AG09309 (cell line): Measurements from ENCODE around the gene IRAK1.
A peak's percentile ranks its signal among the peaks of the same experiment; 100 is the strongest.

Source experiments
- DNase-seq: peaks from one replicate; pipeline ENCODE4 v3.0.0-alpha.2; 2010; ENCODE audit warnings: low read depth
- H3K4me3 ChIP-seq: 2 replicates; pipeline ENCODE4 v1.5.1; 2011; ENCODE audit warnings: mild to moderate bottlenecking, low read depth, low read length, moderate library complexity; ENCODE audit not compliant: control insufficient read depth
- TF ChIP-seq, protein P1 (sequence below): IDR thresholded peaks from 2 replicates; pipeline ENCODE4 v1.5.1; 2011; ENCODE audit warnings: mild to moderate bottlenecking, low read depth, low read length, inconsistent platforms; ENCODE audit not compliant: insufficient read depth, control insufficient read depth; ENCODE audit errors: missing control alignments

IRAK1 gene

GRCh38 chrX:154049209-154050112, 29.8 kb upstream of the IRAK1 start:
- H3K4me3 ChIP-seq, result no peak overlapping the region
- TF ChIP-seq, protein P1, sequence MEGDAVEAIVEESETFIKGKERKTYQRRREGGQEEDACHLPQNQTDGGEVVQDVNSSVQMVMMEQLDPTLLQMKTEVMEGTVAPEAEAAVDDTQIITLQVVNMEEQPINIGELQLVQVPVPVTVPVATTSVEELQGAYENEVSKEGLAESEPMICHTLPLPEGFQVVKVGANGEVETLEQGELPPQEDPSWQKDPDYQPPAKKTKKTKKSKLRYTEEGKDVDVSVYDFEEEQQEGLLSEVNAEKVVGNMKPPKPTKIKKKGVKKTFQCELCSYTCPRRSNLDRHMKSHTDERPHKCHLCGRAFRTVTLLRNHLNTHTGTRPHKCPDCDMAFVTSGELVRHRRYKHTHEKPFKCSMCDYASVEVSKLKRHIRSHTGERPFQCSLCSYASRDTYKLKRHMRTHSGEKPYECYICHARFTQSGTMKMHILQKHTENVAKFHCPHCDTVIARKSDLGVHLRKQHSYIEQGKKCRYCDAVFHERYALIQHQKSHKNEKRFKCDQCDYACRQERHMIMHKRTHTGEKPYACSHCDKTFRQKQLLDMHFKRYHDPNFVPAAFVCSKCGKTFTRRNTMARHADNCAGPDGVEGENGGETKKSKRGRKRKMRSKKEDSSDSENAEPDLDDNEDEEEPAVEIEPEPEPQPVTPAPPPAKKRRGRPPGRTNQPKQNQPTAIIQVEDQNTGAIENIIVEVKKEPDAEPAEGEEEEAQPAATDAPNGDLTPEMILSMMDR, result no peak
- no peak for DNase-seq

GRCh38 chrX:154048398-154048797, 28.7 kb upstream of the IRAK1 start:
- no peak for DNase-seq
- TF ChIP-seq, protein P1, result no peak
- H3K4me3 ChIP-seq, result no peak overlapping the region

DNA sequence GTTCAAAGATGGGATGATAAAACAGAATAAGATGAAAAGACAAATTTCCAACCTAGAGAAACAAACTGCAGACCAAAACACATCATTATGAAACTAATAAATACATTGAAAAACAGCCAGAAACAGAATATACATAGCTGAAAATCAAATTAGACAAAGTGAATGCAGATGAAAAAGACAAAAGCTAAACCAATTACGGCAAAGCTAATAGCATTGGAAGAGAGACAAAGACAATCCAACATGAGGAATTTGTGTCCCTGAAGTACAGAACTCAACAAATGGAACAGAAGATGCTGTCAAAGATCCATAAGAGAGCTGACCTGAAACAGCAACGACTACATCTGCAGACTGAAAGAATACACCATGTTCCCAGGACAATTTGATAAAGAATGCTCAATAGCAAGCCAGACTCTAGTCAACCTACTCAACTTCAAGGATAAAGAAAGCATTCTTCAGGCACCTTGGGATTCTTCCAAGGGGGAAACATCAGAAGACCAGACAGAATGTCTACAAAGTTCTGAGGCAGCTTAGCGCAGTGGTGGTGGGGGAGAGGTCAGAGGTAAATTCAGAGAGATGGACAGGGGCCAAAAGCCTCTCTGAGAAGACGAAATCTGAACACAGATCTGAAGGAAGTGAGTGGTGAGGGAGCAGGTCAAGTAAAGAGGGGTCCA, 27.4 kb upstream of the IRAK1 start:
- TF ChIP-seq, protein P1, result no peak

GRCh38 chrX:154046031-154046781, 26.5 kb upstream of the IRAK1 start:
- no peak overlapping the region for H3K4me3 ChIP-seq
- peak; percentile 58 for DNase-seq
- TF ChIP-seq, protein P1, result peak; percentile 20

More for the DNA sequence above, 27.4 kb upstream of the IRAK1 start:
- H3K4me3 ChIP-seq, result no peak overlapping the region
- no peak for DNase-seq

DNA sequence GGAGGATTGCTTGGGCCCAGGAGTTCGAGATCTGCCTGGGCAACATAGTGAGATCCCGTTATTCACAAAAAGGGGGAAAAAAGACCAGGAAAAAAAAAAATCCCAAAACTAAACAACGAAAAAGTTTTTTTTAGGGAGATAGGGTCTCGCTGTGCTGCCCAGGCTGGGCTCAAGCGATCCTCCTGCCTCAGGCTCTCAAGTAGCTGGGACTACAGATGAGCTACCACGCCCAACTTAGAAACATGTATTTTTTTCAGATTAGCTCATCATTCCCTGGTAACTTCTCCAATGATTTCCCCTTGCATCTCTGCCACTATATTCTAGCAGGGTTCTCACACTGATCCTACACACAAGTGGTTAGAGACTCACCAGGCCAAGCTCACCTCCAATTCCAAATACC, 24.4 kb upstream of the IRAK1 start:
- H3K4me3 ChIP-seq, result no peak overlapping the region
- no peak for DNase-seq
- TF ChIP-seq, protein P1, result no peak

- no peak overlapping the region for H3K4me3 ChIP-seq
- no peak for DNase-seq
- TF ChIP-seq, protein P1, result no peak
Observed at GRCh38 chrX:154043003-154043763, 23.5 kb upstream of the IRAK1 start.
